ENCODE results near the gene SPTBN1. TPM values are rescaled to one million over a fixed set of nuclear protein-coding genes. Genes with fewer than 3 reads are reported as not detected.

SPTBN1 gene
- total and polyA plus RNA-seq, 2 donors (not counting 3 experiments of a cell fraction or from before 2014, with no cell fraction given) = 63.3 to 320 TPM

DNA sequence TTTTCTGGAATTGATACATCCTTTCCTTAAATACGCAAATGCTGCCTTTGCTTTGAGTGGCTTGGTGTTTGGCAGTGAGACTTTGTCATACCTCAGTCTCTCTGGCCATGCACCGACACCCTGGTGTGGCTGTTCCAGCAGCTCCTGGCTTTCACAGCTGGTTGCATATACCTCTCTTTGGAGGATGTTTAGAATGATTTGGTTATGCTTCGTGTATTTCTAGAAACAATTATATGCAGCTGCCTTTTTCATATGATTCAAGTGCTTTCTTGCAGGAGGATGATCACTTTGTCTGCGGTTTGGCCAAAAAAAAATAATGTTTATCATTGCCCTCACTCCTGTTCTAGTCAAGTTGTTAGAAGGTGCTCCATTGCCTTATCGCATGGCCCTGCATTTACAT is 172.3 kb downstream of the SPTBN1 start:
- H3K36me3 ChIP-seq (ENCODE audit: control insufficient read depth in 2 of 2, extremely low read depth in 1 of 2, insufficient read depth in 2 of 2, low read length in 2 of 2) = peaks cover 52 to 77% of the 10 kb centered on the region in 2 experiments

DNA sequence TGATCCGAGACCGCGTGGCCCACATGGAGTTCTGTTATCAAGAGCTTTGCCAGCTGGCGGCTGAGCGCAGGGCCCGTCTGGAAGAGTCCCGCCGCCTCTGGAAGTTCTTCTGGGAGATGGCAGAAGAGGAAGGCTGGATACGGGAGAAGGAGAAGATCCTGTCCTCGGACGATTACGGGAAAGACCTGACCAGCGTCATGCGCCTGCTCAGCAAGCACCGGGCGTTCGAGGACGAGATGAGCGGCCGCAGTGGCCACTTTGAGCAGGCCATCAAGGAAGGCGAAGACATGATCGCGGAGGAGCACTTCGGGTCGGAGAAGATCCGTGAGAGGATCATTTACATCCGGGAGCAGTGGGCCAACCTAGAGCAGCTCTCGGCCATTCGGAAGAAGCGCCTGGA is 172.8 kb downstream of the SPTBN1 start:
- BruUV-seq (replicated peaks) = no TSS peak
- Histone ChIP-seq H3K79me2 (ENCODE audit: control insufficient read depth, insufficient read depth, low read length) (peaks cover 13% of the 10 kb centered on the region), H3K9me1 (replicated peaks; ENCODE audit: control insufficient read depth, extremely low read depth, insufficient read depth, low read length) (no peaks in the 10 kb centered on the region), H2AFZ (ENCODE audit: low read depth, low read length) (no peak overlapping the region), H3K27ac (ENCODE audit: insufficient read depth, low read depth, low read length) (no peak overlapping the region), H3K9me3 (replicated peaks; ENCODE audit: control insufficient read depth, insufficient read depth, low read length) (no peaks in the 10 kb centered on the region), H3K36me3 (ENCODE audit: control insufficient read depth in 2 of 2, extremely low read depth in 1 of 2, insufficient read depth in 2 of 2, low read length in 2 of 2) (peaks cover 46 to 72% of the 10 kb centered on the region in 2 experiments), H3K4me2 (ENCODE audit: insufficient read depth, low read length) (no peak overlapping the region), H3K4me3 (replicated peaks in 1 of 3; ENCODE audit: insufficient read depth in 1 of 3, low read depth in 1 of 3, low read length in 3 of 3) (no peak overlapping the region), H4K20me1 (replicated peaks; ENCODE audit: control insufficient read depth, extremely low read depth, insufficient read depth, low read length) (no peaks in the 10 kb centered on the region), H3K27me3 (ENCODE audit: control insufficient read depth in 2 of 2, insufficient read depth in 2 of 2, low read length in 2 of 2) (no peaks in the 10 kb centered on the region), H3K4me1 (ENCODE audit: control insufficient read depth, extremely low read depth, insufficient read depth, low read length) (peaks cover 16% of the 10 kb centered on the region), H3K9ac (replicated peaks; ENCODE audit: extremely low read depth, insufficient read depth, low read length) (no peak overlapping the region)
- dilution Hi-C loops (cut with MboI; ENCODE audit: extremely low pct_ligation_motif_present, low sequenced_read_pairs) = no loop called here
- intact Hi-C loops (cut with micrococcal nuclease) = no loop called here
- ChIA-PET CTCF (interaction anchor here (1.4 to 2.0 kb wide), 2 partner anchors 11 to 36 kb away, joined by 5 read pairs; no protein-coding TSS in a partner anchor), POLR2A (no interaction called here)
- TF ChIP-seq POLR2AphosphoS5 (IDR thresholded peaks at IDR 0.05; ENCODE audit: insufficient read depth, low read depth, low read length) = no peak
- FAIRE-seq (no peak), DNase-seq (ENCODE audit: low read depth, low spot score) (no peak)

More for the DNA sequence above, 172.3 kb downstream of the SPTBN1 start:
- no peaks in the 10 kb centered on the region for H3K9me1 ChIP-seq (replicated peaks; ENCODE audit: control insufficient read depth, extremely low read depth, insufficient read depth, low read length)
- intact Hi-C loops (cut with micrococcal nuclease) (no loop called here), dilution Hi-C loops (cut with MboI; ENCODE audit: extremely low pct_ligation_motif_present, low sequenced_read_pairs) (no loop called here)
- H3K79me2 ChIP-seq (ENCODE audit: control insufficient read depth, insufficient read depth, low read length) = peaks cover 10% of the 10 kb centered on the region
- FAIRE-seq = no peak
- no peak overlapping the region for H3K9ac ChIP-seq (replicated peaks; ENCODE audit: extremely low read depth, insufficient read depth, low read length)
- no peak overlapping the region for H3K4me2 ChIP-seq (ENCODE audit: insufficient read depth, low read length)
- H4K20me1 ChIP-seq (replicated peaks; ENCODE audit: control insufficient read depth, extremely low read depth, insufficient read depth, low read length) = no peaks in the 10 kb centered on the region
- ChIA-PET CTCF (interaction anchor here (1.0 to 2.0 kb wide), 3 partner anchors 10 to 521 kb away, joined by 3 to 5 read pairs (median 5); no protein-coding TSS in a partner anchor), POLR2A (no interaction called here)
- no peak overlapping the region for H2AFZ ChIP-seq (ENCODE audit: low read depth, low read length)
- BruUV-seq (replicated peaks) = no TSS peak
- H3K27ac ChIP-seq (ENCODE audit: insufficient read depth, low read depth, low read length) = no peak overlapping the region
- H3K9me3 ChIP-seq (replicated peaks; ENCODE audit: control insufficient read depth, insufficient read depth, low read length) = no peaks in the 10 kb centered on the region
- no peak for TF ChIP-seq MYC (IDR thresholded peaks at IDR 0.05; ENCODE audit: low read depth, low read length)
- peaks cover 11% of the 10 kb centered on the region for H3K4me1 ChIP-seq (ENCODE audit: control insufficient read depth, extremely low read depth, insufficient read depth, low read length)
- no peak overlapping the region for H3K4me3 ChIP-seq (replicated peaks in 1 of 3; ENCODE audit: insufficient read depth in 1 of 3, low read depth in 1 of 3, low read length in 3 of 3)
- no peaks in the 10 kb centered on the region for H3K27me3 ChIP-seq (ENCODE audit: control insufficient read depth in 2 of 2, insufficient read depth in 2 of 2, low read length in 2 of 2)
- DNase-seq (ENCODE audit: low read depth, low spot score) = no peak
